ENCODE results near the gene PTPRA. TPM values are rescaled to one million over a fixed set of nuclear protein-coding genes. Genes with fewer than 3 reads are reported as not detected.

PTPRA gene
- total RNA-seq, 1 experiment from 2014 or later: 29.3 TPM

DNA sequence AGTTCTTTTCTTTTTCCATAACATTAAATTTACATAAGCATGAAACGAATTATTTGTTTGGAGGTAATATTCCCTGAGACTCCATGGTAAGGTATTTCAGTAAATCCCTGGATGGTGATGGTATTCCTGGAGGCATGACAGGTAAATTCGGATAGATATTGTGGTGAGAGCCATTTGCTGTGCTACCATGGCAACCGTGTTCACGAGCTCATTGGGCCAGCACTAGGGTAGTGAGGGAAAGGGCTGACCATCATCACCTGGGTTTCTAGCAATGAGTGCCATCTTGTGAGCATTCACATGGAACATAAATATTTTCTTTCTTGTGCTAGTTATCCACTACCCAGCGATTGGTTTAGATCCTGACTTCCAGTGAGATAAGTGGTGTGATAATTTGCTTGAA lies 118.3 kb downstream of the PTPRA start:
- Mint-ChIP-seq H3K36me3 (ENCODE audit: insufficient read depth, unreplicated experiment) (peaks cover 53% of the 10 kb centered on the region), H3K9me3 (ENCODE audit: unreplicated experiment) (no peaks in the 10 kb centered on the region), H3K4me3 (ENCODE audit: unreplicated experiment) (no peak overlapping the region), H3K4me1 (ENCODE audit: insufficient read depth, unreplicated experiment) (peaks cover 4% of the 10 kb centered on the region), H3K27me3 (ENCODE audit: insufficient read depth, unreplicated experiment) (no peaks in the 10 kb centered on the region), H3K27ac (ENCODE audit: low read depth, unreplicated experiment) (no peak overlapping the region)
- TF ChIP-seq, protein P1, sequence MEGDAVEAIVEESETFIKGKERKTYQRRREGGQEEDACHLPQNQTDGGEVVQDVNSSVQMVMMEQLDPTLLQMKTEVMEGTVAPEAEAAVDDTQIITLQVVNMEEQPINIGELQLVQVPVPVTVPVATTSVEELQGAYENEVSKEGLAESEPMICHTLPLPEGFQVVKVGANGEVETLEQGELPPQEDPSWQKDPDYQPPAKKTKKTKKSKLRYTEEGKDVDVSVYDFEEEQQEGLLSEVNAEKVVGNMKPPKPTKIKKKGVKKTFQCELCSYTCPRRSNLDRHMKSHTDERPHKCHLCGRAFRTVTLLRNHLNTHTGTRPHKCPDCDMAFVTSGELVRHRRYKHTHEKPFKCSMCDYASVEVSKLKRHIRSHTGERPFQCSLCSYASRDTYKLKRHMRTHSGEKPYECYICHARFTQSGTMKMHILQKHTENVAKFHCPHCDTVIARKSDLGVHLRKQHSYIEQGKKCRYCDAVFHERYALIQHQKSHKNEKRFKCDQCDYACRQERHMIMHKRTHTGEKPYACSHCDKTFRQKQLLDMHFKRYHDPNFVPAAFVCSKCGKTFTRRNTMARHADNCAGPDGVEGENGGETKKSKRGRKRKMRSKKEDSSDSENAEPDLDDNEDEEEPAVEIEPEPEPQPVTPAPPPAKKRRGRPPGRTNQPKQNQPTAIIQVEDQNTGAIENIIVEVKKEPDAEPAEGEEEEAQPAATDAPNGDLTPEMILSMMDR (IDR thresholded peaks at IDR 0.05; ENCODE audit: unreplicated experiment): no peak
- POLR2A ChIA-PET: no interaction called here
- no TSS peak for BruUV-seq (replicated peaks)
- intact Hi-C loops (cut with micrococcal nuclease): no loop called here
- CTCF ChIA-PET: interaction anchor here (0.7 kb wide), 1 partner anchor 10 kb away, joined by 3 read pairs; no protein-coding TSS in a partner anchor
- no peak for DNase-seq (ENCODE audit: unreplicated experiment)

DNA sequence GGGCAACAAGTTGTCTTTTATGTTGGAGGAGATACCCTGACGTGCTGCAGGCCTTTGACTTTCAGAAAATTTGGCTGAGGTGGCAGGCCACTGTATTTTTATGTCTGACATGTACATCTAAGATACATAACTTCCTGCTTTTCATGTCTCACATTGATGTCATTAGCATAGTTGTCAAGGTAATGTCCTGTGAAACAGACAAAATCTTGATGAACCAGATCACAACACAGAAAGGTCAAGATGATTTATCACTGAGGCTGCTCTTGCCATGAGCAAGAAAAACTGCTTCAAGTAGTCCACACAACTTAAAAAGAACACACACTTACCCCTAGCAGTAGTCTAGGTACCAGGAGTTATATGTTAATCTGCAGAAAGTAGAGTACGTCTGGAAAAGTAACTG lies 120.0 kb downstream of the PTPRA start:
- no TSS peak for BruUV-seq (replicated peaks)
- TF ChIP-seq, protein P1 (IDR thresholded peaks at IDR 0.05; ENCODE audit: unreplicated experiment): no peak

DNA sequence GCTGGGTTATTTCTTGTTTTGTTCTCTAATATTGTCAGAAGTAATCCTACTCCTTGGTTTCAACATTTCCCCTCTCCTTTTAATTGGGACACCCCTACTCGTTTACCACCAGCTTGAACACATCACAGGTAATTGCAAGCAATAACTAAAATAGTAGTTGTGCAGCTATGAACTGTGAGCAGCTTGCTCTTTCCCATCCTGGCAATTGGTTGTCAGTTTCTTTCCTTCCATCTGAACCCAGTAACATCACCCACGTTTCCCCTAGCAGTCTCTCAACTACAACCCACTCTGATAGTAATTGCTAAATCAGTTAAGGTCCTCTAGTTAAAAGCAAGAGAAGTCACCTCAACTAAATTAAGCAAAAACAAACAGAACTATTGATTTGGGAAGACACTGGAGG lies 122.5 kb downstream of the PTPRA start:
- H3K27ac Mint-ChIP-seq (ENCODE audit: low read depth, unreplicated experiment): no peak overlapping the region
- H3K4me3 Mint-ChIP-seq (ENCODE audit: unreplicated experiment): no peak overlapping the region
- ChIA-PET POLR2A (interaction anchor here (0.5 to 1.5 kb wide), 3 partner anchors 12 to 63 kb away, joined by 3 to 4 read pairs (median 3); no protein-coding TSS in a partner anchor), CTCF (interaction anchor here (0.6 kb wide), 1 partner anchor 11 kb away, joined by 3 read pairs; no protein-coding TSS in a partner anchor)
- intact Hi-C loops (cut with micrococcal nuclease): no loop called here
- no peak for DNase-seq (ENCODE audit: unreplicated experiment)
- no TSS peak for BruUV-seq (replicated peaks)
- H3K27me3 Mint-ChIP-seq (ENCODE audit: insufficient read depth, unreplicated experiment): no peaks in the 10 kb centered on the region
- no peaks in the 10 kb centered on the region for H3K9me3 Mint-ChIP-seq (ENCODE audit: unreplicated experiment)
- TF ChIP-seq, protein P1 (IDR thresholded peaks at IDR 0.05; ENCODE audit: unreplicated experiment): no peak
- H3K36me3 Mint-ChIP-seq (ENCODE audit: insufficient read depth, unreplicated experiment): peaks cover 31% of the 10 kb centered on the region
- no peaks in the 10 kb centered on the region for H3K4me1 Mint-ChIP-seq (ENCODE audit: insufficient read depth, unreplicated experiment)

More for the DNA sequence above, 120.0 kb downstream of the PTPRA start:
- H3K27me3 Mint-ChIP-seq (ENCODE audit: insufficient read depth, unreplicated experiment): no peaks in the 10 kb centered on the region
- no peaks in the 10 kb centered on the region for H3K9me3 Mint-ChIP-seq (ENCODE audit: unreplicated experiment)
- CTCF ChIA-PET: interaction anchor here (0.5 kb wide), 1 partner anchor 61 kb away, joined by 3 read pairs; no protein-coding TSS in a partner anchor
- peaks cover 48% of the 10 kb centered on the region for H3K36me3 Mint-ChIP-seq (ENCODE audit: insufficient read depth, unreplicated experiment)
- no peak overlapping the region for H3K4me3 Mint-ChIP-seq (ENCODE audit: unreplicated experiment)
- H3K4me1 Mint-ChIP-seq (ENCODE audit: insufficient read depth, unreplicated experiment): no peaks in the 10 kb centered on the region
- POLR2A ChIA-PET: no interaction called here
- intact Hi-C loops (cut with micrococcal nuclease): no loop called here
- no peak for DNase-seq (ENCODE audit: unreplicated experiment)
- no peak overlapping the region for H3K27ac Mint-ChIP-seq (ENCODE audit: low read depth, unreplicated experiment)

DNA sequence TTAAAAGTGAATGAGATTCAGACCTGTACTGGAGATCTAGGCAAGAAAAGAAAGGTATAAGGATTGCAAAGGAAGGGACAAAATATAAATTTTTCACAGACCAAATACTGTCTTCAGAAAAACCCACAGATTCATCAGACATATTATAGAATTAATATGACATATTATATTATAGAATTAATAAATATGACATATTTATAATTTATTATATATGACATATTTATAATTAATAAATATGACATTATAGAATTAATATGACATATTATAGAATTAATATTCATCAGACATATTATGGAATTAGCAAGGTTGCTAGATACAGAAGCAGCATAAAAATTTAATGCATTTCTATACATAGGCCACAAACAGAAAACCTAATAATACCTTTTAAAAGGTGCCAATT lies 125.4 kb downstream of the PTPRA start:
- peaks cover 17% of the 10 kb centered on the region for H3K36me3 Mint-ChIP-seq (ENCODE audit: insufficient read depth, unreplicated experiment)
- H3K27me3 Mint-ChIP-seq (ENCODE audit: insufficient read depth, unreplicated experiment): no peaks in the 10 kb centered on the region
- H3K4me1 Mint-ChIP-seq (ENCODE audit: insufficient read depth, unreplicated experiment): no peaks in the 10 kb centered on the region
- DNase-seq (ENCODE audit: unreplicated experiment): no peak
- no TSS peak for BruUV-seq (replicated peaks)
- TF ChIP-seq, protein P1 (IDR thresholded peaks at IDR 0.05; ENCODE audit: unreplicated experiment): no peak
- no peaks in the 10 kb centered on the region for H3K9me3 Mint-ChIP-seq (ENCODE audit: unreplicated experiment)
- H3K4me3 Mint-ChIP-seq (ENCODE audit: unreplicated experiment): no peak overlapping the region
- ChIA-PET CTCF (no interaction called here), POLR2A (no interaction called here)
- H3K27ac Mint-ChIP-seq (ENCODE audit: low read depth, unreplicated experiment): no peak overlapping the region
- intact Hi-C loops (cut with micrococcal nuclease): no loop called here
